Keratinocyte (primary cell): Measurements from ENCODE around the gene HOXD13.

Source experiments
- EZH2 ChIP-seq: IDR thresholded peaks from one replicate; pipeline ENCODE4 v1.6.1; 2012; ENCODE audit warnings: inconsistent platforms, mild to moderate bottlenecking, low read length, moderate library complexity
- TF ChIP-seq, protein P1 (sequence below), 3 experiments: IDR thresholded peaks in 1 of 3; conservative IDR thresholded peaks in 1 of 3; optimal IDR thresholded peaks in 1 of 3; 2 replicates in 2 of 3; 3 replicates in 1 of 3; pipeline versions ENCODE3 to v1.5.1; 2011; ENCODE audit warnings: low read length in 3 of 3, mild to moderate bottlenecking in 3 of 3, moderate library complexity in 2 of 3, control low read depth in 1 of 3, inconsistent platforms in 1 of 3; ENCODE audit not compliant: insufficient read depth in 2 of 3; ENCODE audit errors: extremely low read depth in 1 of 3

DNA sequence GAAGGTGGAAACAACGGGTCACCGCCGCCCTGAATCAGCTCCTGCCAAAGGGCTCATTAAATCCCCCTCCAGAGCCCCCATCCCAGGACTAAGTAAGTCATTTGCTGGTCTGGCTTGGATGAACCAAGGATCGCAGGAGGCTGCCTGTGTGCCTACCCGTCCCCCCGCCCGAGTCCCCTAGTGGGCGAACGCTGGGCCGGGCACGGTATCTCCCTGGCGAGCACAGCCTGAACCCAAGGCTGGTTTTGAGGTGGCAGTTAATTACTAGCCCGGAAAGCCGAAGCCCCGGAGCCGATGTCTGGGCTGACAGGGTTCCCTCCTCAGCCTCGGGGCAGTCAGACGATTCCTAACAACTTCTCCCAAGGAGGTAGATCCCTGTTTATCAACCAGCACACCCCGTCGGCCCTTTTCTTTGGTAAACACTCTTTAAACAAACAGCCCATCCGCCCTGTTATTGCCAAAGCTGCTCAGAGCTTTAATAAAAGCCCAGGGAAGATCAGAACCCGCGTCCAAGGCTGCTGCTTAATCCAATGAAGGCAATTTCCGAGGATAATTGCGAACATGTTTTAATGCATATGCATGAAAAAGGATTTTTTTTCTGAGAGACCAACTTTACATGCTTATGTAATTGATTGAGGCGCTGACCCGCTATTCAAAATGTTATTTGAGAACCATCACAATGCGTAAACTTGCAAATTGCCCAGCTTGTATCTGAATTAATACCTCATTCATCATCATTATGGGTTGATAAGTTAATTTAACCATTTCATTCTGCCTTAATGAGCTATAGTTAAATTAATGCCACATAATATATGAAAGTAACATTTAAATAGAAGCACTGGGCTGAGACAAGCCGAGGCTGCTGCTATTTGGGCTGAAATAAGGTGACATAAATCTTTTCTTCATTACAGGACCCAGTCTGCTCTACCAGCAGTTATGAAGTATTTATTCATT is 19.3 kb upstream of the HOXD13 start:
- TF ChIP-seq, protein P1, sequence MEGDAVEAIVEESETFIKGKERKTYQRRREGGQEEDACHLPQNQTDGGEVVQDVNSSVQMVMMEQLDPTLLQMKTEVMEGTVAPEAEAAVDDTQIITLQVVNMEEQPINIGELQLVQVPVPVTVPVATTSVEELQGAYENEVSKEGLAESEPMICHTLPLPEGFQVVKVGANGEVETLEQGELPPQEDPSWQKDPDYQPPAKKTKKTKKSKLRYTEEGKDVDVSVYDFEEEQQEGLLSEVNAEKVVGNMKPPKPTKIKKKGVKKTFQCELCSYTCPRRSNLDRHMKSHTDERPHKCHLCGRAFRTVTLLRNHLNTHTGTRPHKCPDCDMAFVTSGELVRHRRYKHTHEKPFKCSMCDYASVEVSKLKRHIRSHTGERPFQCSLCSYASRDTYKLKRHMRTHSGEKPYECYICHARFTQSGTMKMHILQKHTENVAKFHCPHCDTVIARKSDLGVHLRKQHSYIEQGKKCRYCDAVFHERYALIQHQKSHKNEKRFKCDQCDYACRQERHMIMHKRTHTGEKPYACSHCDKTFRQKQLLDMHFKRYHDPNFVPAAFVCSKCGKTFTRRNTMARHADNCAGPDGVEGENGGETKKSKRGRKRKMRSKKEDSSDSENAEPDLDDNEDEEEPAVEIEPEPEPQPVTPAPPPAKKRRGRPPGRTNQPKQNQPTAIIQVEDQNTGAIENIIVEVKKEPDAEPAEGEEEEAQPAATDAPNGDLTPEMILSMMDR (optimal IDR thresholded peaks at IDR 0.05 in 1 of 3, IDR thresholded peaks at IDR 0.05 in 1 of 3, conservative IDR thresholded peaks at IDR 0.05 in 1 of 3; ENCODE audit: extremely low read depth in 1 of 3, insufficient read depth in 2 of 3, low read length in 3 of 3), result no peak
- TF ChIP-seq EZH2, result peak; percentile 79
